Ramos (cell line): ENCODE measurements around the gene PTPN9.
"Not testable (repeated sequence)": the region's sequence is repeated elsewhere in the genome, so short reads cannot be mapped to it uniquely, and the experiment has no call there.

Experiments used
- in situ Hi-C: fragments of 300-500 bp; cut with MboI; formaldehyde crosslinking; loops from one replicate; pipeline ENCODE4 v1.14.3; 2022; ENCODE audit warnings: low sequenced_read_pairs; ENCODE audit not compliant: unreplicated experiment

PTPN9 gene

GRCh38 chr15:75584121-75584520, 5.0 kb upstream of the PTPN9 start:
- in situ Hi-C loops, result no loop called here

GRCh38 chr15:75583701-75584100, 4.6 kb upstream of the PTPN9 start:
- in situ Hi-C loops, result no loop called here

GRCh38 chr15:75582943-75583342, 3.8 kb upstream of the PTPN9 start:
- in situ Hi-C loops, result not testable (repeated sequence)

GRCh38 chr15:75578173-75578947, 755 bp downstream of the PTPN9 start:
- in situ Hi-C loops, result no loop called here

GRCh38 chr15:75577401-75578172, 1.5 kb downstream of the PTPN9 start:
- in situ Hi-C loops, result no loop called here

- in situ Hi-C loops, result no loop called here
Measured at GRCh38 chr15:75573648-75574384, 5.3 kb downstream of the PTPN9 start.

- in situ Hi-C loops, result no loop called here
Measured at GRCh38 chr15:75570126-75570845, 8.8 kb downstream of the PTPN9 start.

- in situ Hi-C loops, result no loop called here
Measured at GRCh38 chr15:75565062-75565970, 13.8 kb downstream of the PTPN9 start.

- in situ Hi-C loops, result no loop called here
Measured at GRCh38 chr15:75561888-75562287, 17.2 kb downstream of the PTPN9 start.

GRCh38 chr15:75559360-75559759, 19.8 kb downstream of the PTPN9 start:
- in situ Hi-C loops, result not testable (repeated sequence)

GRCh38 chr15:75558955-75559354, 20.2 kb downstream of the PTPN9 start:
- in situ Hi-C loops, result not testable (repeated sequence)

- in situ Hi-C loops, result no loop called here
Measured at GRCh38 chr15:75554717-75555116, 24.4 kb downstream of the PTPN9 start.

- in situ Hi-C loops, result no loop called here
Measured at GRCh38 chr15:75553659-75554058, 25.5 kb downstream of the PTPN9 start.

- in situ Hi-C loops, result no loop called here
Measured at GRCh38 chr15:75551091-75551490, 28.0 kb downstream of the PTPN9 start.

- in situ Hi-C loops, result no loop called here
Measured at GRCh38 chr15:75545064-75545463, 34.1 kb downstream of the PTPN9 start.

- in situ Hi-C loops, result no loop called here
Measured at GRCh38 chr15:75544359-75544758, 34.8 kb downstream of the PTPN9 start.

- in situ Hi-C loops, result not testable (repeated sequence)
Measured at GRCh38 chr15:75542949-75543545, 36.1 kb downstream of the PTPN9 start.

- in situ Hi-C loops, result no loop called here
Measured at GRCh38 chr15:75542386-75542797, 36.7 kb downstream of the PTPN9 start.

- in situ Hi-C loops, result no loop called here
Measured at GRCh38 chr15:75538376-75538775, 40.7 kb downstream of the PTPN9 start.
